Epithelial cell of esophagus (primary cell): ENCODE data around the gene ERFL.

Source experiments
- DNase-seq: peaks from one replicate; pipeline ENCODE4 v3.0.0; 2010; ENCODE audit warnings: low read depth
- H3K4me3 ChIP-seq: 2 replicates; pipeline ENCODE4 v1.5.1; 2011; ENCODE audit warnings: mild to moderate bottlenecking, low read length, control low read depth
- CTCF ChIP-seq: IDR thresholded peaks from 2 replicates; pipeline ENCODE4 v1.5.1; 2011; ENCODE audit warnings: low read depth, mild to moderate bottlenecking, low read length, control low read depth, inconsistent platforms; ENCODE audit not compliant: insufficient read depth; ENCODE audit errors: missing control alignments

Gene ERFL

GRCh38 chr19:41928221-41928683 lies at the start of gene ERFL:
ERFL (minus strand) TSS chr19:41928449; CDS start chr19:41912919, 15,530 bp downstream.
- TF ChIP-seq CTCF, result no peak
- peak within 1 kb of the TSS; percentile 18 for H3K4me3 ChIP-seq
- DNase-seq, result no peak

GRCh38 chr19:41977916-41978315 lies 49.7 kb upstream of the ERFL start:
- no peak for TF ChIP-seq CTCF
- no peak overlapping the region for H3K4me3 ChIP-seq
- DNase-seq, result no peak

- H3K4me3 ChIP-seq, result no peak overlapping the region
- no peak for TF ChIP-seq CTCF
- DNase-seq, result peak; percentile 55
Measured at GRCh38 chr19:41974652-41975051, 46.4 kb upstream of the ERFL start.

GRCh38 chr19:41971363-41971762 lies 43.1 kb upstream of the ERFL start:
- TF ChIP-seq CTCF, result no peak
- no peak for DNase-seq
- no peak overlapping the region for H3K4me3 ChIP-seq

- no peak for TF ChIP-seq CTCF
- H3K4me3 ChIP-seq, result no peak overlapping the region
- no peak for DNase-seq
Measured at GRCh38 chr19:41969772-41970458, 41.7 kb upstream of the ERFL start.

GRCh38 chr19:41968751-41969595 lies 40.7 kb upstream of the ERFL start:
- H3K4me3 ChIP-seq, result no peak overlapping the region
- DNase-seq, result no peak
- no peak for TF ChIP-seq CTCF
